ENCODE data around the gene TMED8.

DNA sequence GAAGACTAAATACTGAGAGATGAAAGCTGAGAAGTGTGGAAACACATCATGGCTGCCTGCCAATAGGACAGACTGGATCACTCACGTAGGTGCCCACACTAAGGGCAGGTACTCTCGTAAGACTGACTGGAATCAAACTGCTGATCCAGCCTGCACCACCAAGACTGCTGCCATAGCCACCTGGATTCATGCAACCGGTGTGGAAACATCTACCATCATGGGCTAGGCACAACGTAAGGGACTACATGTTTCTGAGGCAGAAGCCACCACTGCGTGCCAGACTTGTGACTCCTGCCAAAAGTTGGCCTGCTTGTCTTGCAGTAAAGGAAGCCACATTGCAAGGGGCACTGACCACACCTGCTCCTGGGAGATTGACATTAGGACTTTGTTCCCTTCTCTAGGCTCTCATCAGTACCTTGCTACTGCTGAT, 60.0 kb downstream of the TMED8 start:
- TF ChIP-seq, protein P1, sequence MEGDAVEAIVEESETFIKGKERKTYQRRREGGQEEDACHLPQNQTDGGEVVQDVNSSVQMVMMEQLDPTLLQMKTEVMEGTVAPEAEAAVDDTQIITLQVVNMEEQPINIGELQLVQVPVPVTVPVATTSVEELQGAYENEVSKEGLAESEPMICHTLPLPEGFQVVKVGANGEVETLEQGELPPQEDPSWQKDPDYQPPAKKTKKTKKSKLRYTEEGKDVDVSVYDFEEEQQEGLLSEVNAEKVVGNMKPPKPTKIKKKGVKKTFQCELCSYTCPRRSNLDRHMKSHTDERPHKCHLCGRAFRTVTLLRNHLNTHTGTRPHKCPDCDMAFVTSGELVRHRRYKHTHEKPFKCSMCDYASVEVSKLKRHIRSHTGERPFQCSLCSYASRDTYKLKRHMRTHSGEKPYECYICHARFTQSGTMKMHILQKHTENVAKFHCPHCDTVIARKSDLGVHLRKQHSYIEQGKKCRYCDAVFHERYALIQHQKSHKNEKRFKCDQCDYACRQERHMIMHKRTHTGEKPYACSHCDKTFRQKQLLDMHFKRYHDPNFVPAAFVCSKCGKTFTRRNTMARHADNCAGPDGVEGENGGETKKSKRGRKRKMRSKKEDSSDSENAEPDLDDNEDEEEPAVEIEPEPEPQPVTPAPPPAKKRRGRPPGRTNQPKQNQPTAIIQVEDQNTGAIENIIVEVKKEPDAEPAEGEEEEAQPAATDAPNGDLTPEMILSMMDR (IDR thresholded peaks at IDR 0.05), result no peak
- no peak for TF ChIP-seq EZH2 (IDR thresholded peaks at IDR 0.05; ENCODE audit: borderline replicate concordance, insufficient read depth, low read depth, low read length, poor library complexity, severe bottlenecking)

Measured in B cell (primary cell).